Stimulated activated CD8-positive, alpha-beta memory T cell treated with anti-CD3 and anti-CD28 coated beads, Interleukin-15, amount 100 ng/mL, for 1 hour (primary cell): ENCODE measurements around the gene OSBPL7.

Experiments used
- DNase-seq: peaks from one replicate; pipeline ENCODE4 v3.0.0-alpha.2; 2020; ENCODE audit warnings: low read depth

The OSBPL7 gene

GRCh38 chr17:47821424-47822391 is at the start of gene OSBPL7:
Gene OSBPL7, minus strand, starts transcription at chr17:47821794. Its CDS starts 1,516 bp downstream, at chr17:47820278.
- DNase-seq: peak; percentile 51

- DNase-seq: no peak
Measured at GRCh38 chr17:47871048-47871447, 49.5 kb upstream of the OSBPL7 start.

- DNase-seq: no peak
Measured at GRCh38 chr17:47870056-47870455, 48.5 kb upstream of the OSBPL7 start.

- no peak for DNase-seq
Measured at GRCh38 chr17:47869114-47869513, 47.5 kb upstream of the OSBPL7 start.

GRCh38 chr17:47867813-47868533 is 46.4 kb upstream of the OSBPL7 start:
- DNase-seq: no peak

- no peak for DNase-seq
Measured at GRCh38 chr17:47866941-47867340, 45.3 kb upstream of the OSBPL7 start.

- no peak for DNase-seq
Measured at GRCh38 chr17:47864791-47865216, 43.2 kb upstream of the OSBPL7 start.

- no peak for DNase-seq
Measured at GRCh38 chr17:47862621-47863440, 41.2 kb upstream of the OSBPL7 start.

GRCh38 chr17:47860386-47860785 is 38.8 kb upstream of the OSBPL7 start:
- no peak for DNase-seq

GRCh38 chr17:47857551-47858455 is 36.2 kb upstream of the OSBPL7 start:
- no peak for DNase-seq

GRCh38 chr17:47856830-47857229 is 35.2 kb upstream of the OSBPL7 start:
- DNase-seq: no peak

- no peak for DNase-seq
Measured at GRCh38 chr17:47855737-47856136, 34.1 kb upstream of the OSBPL7 start.

- DNase-seq: no peak
Measured at GRCh38 chr17:47853616-47854015, 32.0 kb upstream of the OSBPL7 start.

GRCh38 chr17:47852113-47852949 is 30.7 kb upstream of the OSBPL7 start:
- no peak for DNase-seq

GRCh38 chr17:47851764-47852112 is 30.1 kb upstream of the OSBPL7 start:
- DNase-seq: no peak

GRCh38 chr17:47850692-47851573 is 29.3 kb upstream of the OSBPL7 start, which contains the start of gene SP6:
Gene SP6, minus strand, starts transcription at chr17:47851163. Its CDS starts 2,734 bp downstream, at chr17:47848429.
- DNase-seq: peak; percentile 41

- no peak for DNase-seq
Measured at GRCh38 chr17:47850373-47850691, 28.7 kb upstream of the OSBPL7 start.

GRCh38 chr17:47848198-47848513 is 26.6 kb upstream of the OSBPL7 start:
- DNase-seq: no peak
